ENCODE measurements around the gene GMCL1. TPM values are rescaled to one million over a fixed set of nuclear protein-coding genes. Genes with fewer than 3 reads are reported as not detected.
A peak's percentile ranks its signal among the peaks of the same experiment; 100 is the strongest.

Gene GMCL1
- total and polyA plus RNA-seq, 2 of the 13 experiments (the other 11 are each of a cell fraction or from before 2014, with no cell fraction given) = 18.7 to 24.0 TPM

GRCh38 chr2:69829256-69830044 lies at the start of gene GMCL1 (continued):
- TF ChIP-seq ZNF513 (CRISPR knock-in tag; conservative IDR thresholded peaks at IDR 0.05) (no peak), ZNF280B (CRISPR knock-in tag; IDR thresholded peaks at IDR 0.05; ENCODE audit: borderline replicate concordance) (peak; percentile 55; the same call in 1 of the 2 replicates), ZNF329 (CRISPR knock-in tag; IDR thresholded peaks at IDR 0.05; ENCODE audit: low read depth) (0 out of 2 replicates have a peak, but pooled peaks have one; percentile 80), CBX1 (IDR thresholded peaks at IDR 0.05; ENCODE audit: low read depth) (no peak), ZNF546 (CRISPR knock-in tag; conservative IDR thresholded peaks at IDR 0.05) (peak; percentile 78), KLF9 (CRISPR knock-in tag; IDR thresholded peaks at IDR 0.05; ENCODE audit: low read depth) (peak; percentile 100), XRCC5 (optimal IDR thresholded peaks at IDR 0.05; ENCODE audit: low read length) (peak; percentile 82), ZNF780A (CRISPR knock-in tag; IDR thresholded peaks at IDR 0.05) (peak; percentile 92), ZBTB21 (CRISPR knock-in tag; IDR thresholded peaks at IDR 0.05) (no peak; the same call in 1 of the 2 replicates), NFKBIZ (CRISPR knock-in tag; IDR thresholded peaks at IDR 0.05) (0 out of 2 replicates have a peak, but pooled peaks have one; percentile 52), MYC (CRISPR knock-in tag; IDR thresholded peaks at IDR 0.05; ENCODE audit: borderline replicate concordance) (peak; percentile 97), RNF2 (conservative IDR thresholded peaks at IDR 0.05; ENCODE audit: low read depth) (peak; percentile 92), FOXJ3 (CRISPR knock-in tag; IDR thresholded peaks at IDR 0.05; ENCODE audit: borderline replicate concordance) (no peak; the same call in 1 of the 2 replicates), ZNF17 (CRISPR knock-in tag; IDR thresholded peaks at IDR 0.05) (no peak), MIXL1 (CRISPR knock-in tag; IDR thresholded peaks at IDR 0.05) (peak; percentile 84), GATA4 (IDR thresholded peaks at IDR 0.05; ENCODE audit: borderline replicate concordance, low read depth) (peak; percentile 75; the same call in 1 of the 2 replicates), GMEB2 (CRISPR knock-in tag; IDR thresholded peaks at IDR 0.05; ENCODE audit: low read depth) (peak; percentile 96), BATF2 (CRISPR knock-in tag; IDR thresholded peaks at IDR 0.05) (peak; percentile 98), ZNF124 (CRISPR knock-in tag; IDR thresholded peaks at IDR 0.05) (peak; percentile 88; the same call in 1 of the 2 replicates), E2F2 (CRISPR knock-in tag; IDR thresholded peaks at IDR 0.05; ENCODE audit: borderline replicate concordance) (peak; percentile 95; the same call in 1 of the 2 replicates), KDM3A (CRISPR knock-in tag; IDR thresholded peaks at IDR 0.05; ENCODE audit: low read depth) (peak; percentile 98), NONO (IDR thresholded peaks at IDR 0.05) (no peak), NONO (CRISPR knock-in tag; conservative IDR thresholded peaks at IDR 0.05) (peak; percentile 99), TBX3 (IDR thresholded peaks at IDR 0.05; ENCODE audit: borderline replicate concordance) (peak; percentile 76; the same call in 1 of the 2 replicates)
